ENCODE measurements around the gene IFI44. TPM values are rescaled to one million over a fixed set of nuclear protein-coding genes. Genes with fewer than 3 reads are reported as not detected.

Gene IFI44, protein sequence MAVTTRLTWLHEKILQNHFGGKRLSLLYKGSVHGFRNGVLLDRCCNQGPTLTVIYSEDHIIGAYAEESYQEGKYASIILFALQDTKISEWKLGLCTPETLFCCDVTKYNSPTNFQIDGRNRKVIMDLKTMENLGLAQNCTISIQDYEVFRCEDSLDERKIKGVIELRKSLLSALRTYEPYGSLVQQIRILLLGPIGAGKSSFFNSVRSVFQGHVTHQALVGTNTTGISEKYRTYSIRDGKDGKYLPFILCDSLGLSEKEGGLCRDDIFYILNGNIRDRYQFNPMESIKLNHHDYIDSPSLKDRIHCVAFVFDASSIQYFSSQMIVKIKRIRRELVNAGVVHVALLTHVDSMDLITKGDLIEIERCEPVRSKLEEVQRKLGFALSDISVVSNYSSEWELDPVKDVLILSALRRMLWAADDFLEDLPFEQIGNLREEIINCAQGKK
- not detected in 2 replicates for total RNA-seq (ENCODE audit: low replicate concordance)

DNA sequence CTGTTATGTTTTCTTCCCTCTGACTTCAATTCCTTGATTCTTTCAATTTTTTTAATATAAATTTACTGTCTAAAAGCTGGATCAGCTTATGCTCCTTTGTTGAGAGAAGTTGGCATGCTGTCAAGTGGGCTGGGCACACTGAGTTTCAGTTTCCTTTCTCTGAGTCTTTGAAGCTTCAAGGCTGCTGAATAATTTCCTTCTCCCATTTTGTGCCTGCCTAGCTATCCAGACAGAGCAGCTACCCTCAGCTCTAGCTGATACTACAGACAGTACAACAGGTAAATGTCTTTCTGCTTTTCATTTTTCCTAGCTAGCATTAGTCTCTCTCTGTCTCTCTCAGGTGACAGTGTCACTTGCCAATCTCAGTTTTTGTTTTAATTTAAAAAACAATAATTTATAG is at the start of gene IFI44:
IFI44 (plus strand) TSS at position 204 of the 400 bp plus-strand sequence. CDS start 365 bp downstream, outside the sequence.
- Histone ChIP-seq H2AFZ (replicated peaks) (no peak within 1 kb of the TSS), H3F3A (ENCODE audit: low read depth) (no peaks in the 10 kb centered on the region), H3K27ac (no peak within 1 kb of the TSS), H4K20me1 (ENCODE audit: low read depth) (no peaks in the 10 kb centered on the region), H3K4me1 (no peaks in the 10 kb centered on the region), H3K9ac (no peak within 1 kb of the TSS), H3K27me3 (peaks cover 10% of the 10 kb centered on the region), H3K79me2 (ENCODE audit: low read depth) (no peaks in the 10 kb centered on the region), H3K36me3 (no peaks in the 10 kb centered on the region), H3K9me3 (ENCODE audit: low read depth) (no peaks in the 10 kb centered on the region), H3K4me2 (no peak within 1 kb of the TSS), H3K4me3 (no peak within 1 kb of the TSS)
- H3K9me3 Mint-ChIP-seq: peaks cover 5% of the 10 kb centered on the region
- H3K27me3 Mint-ChIP-seq (ENCODE audit: insufficient read depth, low read depth): peaks cover 2% of the 10 kb centered on the region
- no peak within 1 kb of the TSS for H3K27ac Mint-ChIP-seq
- no peak for TF ChIP-seq CTCF (IDR thresholded peaks at IDR 0.05)
- no peak for TF ChIP-seq EZH2 (IDR thresholded peaks at IDR 0.05)
- TF ChIP-seq EZH2phosphoT487 (IDR thresholded peaks at IDR 0.05): no peak
- no peak within 1 kb of the TSS for H3K4me3 Mint-ChIP-seq
- H3K4me1 Mint-ChIP-seq: no peaks in the 10 kb centered on the region
- no peaks in the 10 kb centered on the region for H3K36me3 Mint-ChIP-seq
- DNase-seq (ENCODE audit: low spot score): no peak

- H3K27ac Mint-ChIP-seq: no peak overlapping the region
- Histone ChIP-seq H3K27me3 (no peaks in the 10 kb centered on the region), H3K4me3 (no peak overlapping the region)
Observed at GRCh38 chr1:78601068-78601467, 48.6 kb upstream of the IFI44 start.

DNA sequence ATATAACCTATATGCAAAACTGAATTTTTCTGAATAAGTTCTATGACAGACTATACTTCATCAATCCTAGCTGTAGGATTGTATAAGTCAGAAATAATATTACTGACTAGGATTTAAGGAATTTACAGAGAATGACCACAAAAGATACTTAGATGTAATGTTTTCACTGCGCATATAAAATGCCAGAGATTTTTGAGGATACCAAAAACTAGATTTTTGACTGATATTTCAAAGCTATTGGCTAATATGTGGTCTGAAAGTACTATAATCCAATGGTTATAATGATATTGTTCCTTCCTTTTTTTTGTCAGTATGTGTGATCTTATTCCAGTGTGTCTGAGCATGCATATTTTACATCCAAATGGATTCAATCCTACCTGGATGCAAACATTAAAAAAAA is 46.4 kb upstream of the IFI44 start:
- no peak for TF ChIP-seq EZH2phosphoT487 (IDR thresholded peaks at IDR 0.05)
- no peak for TF ChIP-seq EZH2 (IDR thresholded peaks at IDR 0.05)
- TF ChIP-seq CTCF (IDR thresholded peaks at IDR 0.05): no peak
- H3K4me3 Mint-ChIP-seq: no peak overlapping the region
- Histone ChIP-seq H3K27me3 (no peaks in the 10 kb centered on the region), H3K27ac (no peak overlapping the region), H3K4me2 (no peak overlapping the region), H2AFZ (replicated peaks) (no peak overlapping the region), H3K36me3 (no peaks in the 10 kb centered on the region), H3F3A (ENCODE audit: low read depth) (no peaks in the 10 kb centered on the region), H3K9ac (no peak overlapping the region), H3K4me3 (no peak overlapping the region), H3K4me1 (no peaks in the 10 kb centered on the region), H3K79me2 (ENCODE audit: low read depth) (no peaks in the 10 kb centered on the region), H4K20me1 (ENCODE audit: low read depth) (no peaks in the 10 kb centered on the region), H3K9me3 (ENCODE audit: low read depth) (no peaks in the 10 kb centered on the region)
- H3K4me1 Mint-ChIP-seq: no peaks in the 10 kb centered on the region
- H3K27ac Mint-ChIP-seq: no peak overlapping the region
- DNase-seq (ENCODE audit: low spot score): no peak
- H3K36me3 Mint-ChIP-seq: no peaks in the 10 kb centered on the region
- H3K27me3 Mint-ChIP-seq (ENCODE audit: insufficient read depth, low read depth): no peaks in the 10 kb centered on the region
- no peaks in the 10 kb centered on the region for H3K9me3 Mint-ChIP-seq

More at GRCh38 chr1:78601068-78601467, 48.6 kb upstream of the IFI44 start:
- Mint-ChIP-seq H3K36me3 (no peaks in the 10 kb centered on the region), H3K4me1 (no peaks in the 10 kb centered on the region), H3K4me3 (no peak overlapping the region), H3K9me3 (no peaks in the 10 kb centered on the region), H3K27me3 (ENCODE audit: insufficient read depth, low read depth) (no peaks in the 10 kb centered on the region)
- Histone ChIP-seq H3K4me2 (no peak overlapping the region), H3K36me3 (no peaks in the 10 kb centered on the region), H3K9ac (no peak overlapping the region), H4K20me1 (ENCODE audit: low read depth) (no peaks in the 10 kb centered on the region), H3K4me1 (no peaks in the 10 kb centered on the region), H3K79me2 (ENCODE audit: low read depth) (no peaks in the 10 kb centered on the region), H2AFZ (replicated peaks) (no peak overlapping the region), H3F3A (ENCODE audit: low read depth) (no peaks in the 10 kb centered on the region), H3K27ac (no peak overlapping the region), H3K9me3 (ENCODE audit: low read depth) (no peaks in the 10 kb centered on the region)
- no peak for TF ChIP-seq EZH2phosphoT487 (IDR thresholded peaks at IDR 0.05)
- TF ChIP-seq EZH2 (IDR thresholded peaks at IDR 0.05): no peak
- TF ChIP-seq CTCF (IDR thresholded peaks at IDR 0.05): no peak
- DNase-seq (ENCODE audit: low spot score): no peak

All from neural progenitor cell (in vitro differentiated cells).